GM23248 (cell line): ENCODE data around the gene RALGPS1.

Source experiments
- EZH2 ChIP-seq: fragments of 200-600 bp; sonication (generic); IDR thresholded peaks from 2 replicates; pipeline ENCODE4 v1.6.1; 2018; ENCODE audit warnings: antibody characterized with exemption, mild to moderate bottlenecking; ENCODE audit not compliant: insufficient read depth, poor library complexity, severe bottlenecking
- EZH2phosphoT487 ChIP-seq: fragments of 200-600 bp; sonication (generic); IDR thresholded peaks from 2 replicates; pipeline ENCODE4 v1.6.1; 2018; ENCODE audit warnings: antibody characterized with exemption, moderate library complexity, mild to moderate bottlenecking, low read depth; ENCODE audit not compliant: insufficient read depth

DNA sequence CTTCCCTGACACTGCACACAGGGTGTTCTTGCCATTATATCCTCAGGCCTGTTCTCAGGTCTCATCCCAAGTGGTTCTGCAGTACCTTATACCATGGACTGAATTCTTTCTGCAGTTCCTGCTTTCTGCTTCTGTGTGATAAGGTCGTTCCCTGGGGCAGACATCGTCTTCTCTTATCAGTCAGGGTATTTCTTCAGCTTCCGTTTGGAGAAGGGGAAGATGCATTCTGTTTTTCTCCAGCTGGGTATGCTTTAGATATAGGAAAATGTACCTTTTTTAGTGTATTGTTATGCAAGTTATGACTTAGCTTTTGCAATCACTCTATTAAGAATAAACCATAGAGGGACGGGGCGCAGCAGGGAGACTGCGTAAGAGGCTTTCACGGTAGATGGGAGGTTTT is 31.1 kb downstream of the RALGPS1 start:
- TF ChIP-seq EZH2, result no peak
- TF ChIP-seq EZH2phosphoT487, result no peak
